Stomach (tissue), 9 donors: ENCODE data around the gene PCDH9. TPM values are rescaled to one million over a fixed set of nuclear protein-coding genes. Genes with fewer than 3 reads are reported as not detected.

Experiments
- DNase-seq, 2 donors: peaks; one replicate each; pipeline versions ENCODE4 v3.0.0 to v3.0.0-alpha.2; 2013 to 2019
- H3K27ac ChIP-seq, 5 donors: fragments of 200-600 bp in 4 of 5; sonication (generic) in 4 of 5; one replicate each; pipeline ENCODE4 v1.5.1; 2013 to 2019; ENCODE audit warnings: mild to moderate bottlenecking in 1 of 5, moderate library complexity in 1 of 5
- H3K27me3 ChIP-seq, 3 donors: fragments of 200-600 bp; sonication (generic); one replicate each; pipeline ENCODE4 v1.5.1; 2017 to 2019; ENCODE audit warnings: mixed run types in 1 of 3
- H3K36me3 ChIP-seq, 4 donors: fragments of 200-600 bp; sonication (generic); 1 replicate in 3 of 4; 2 replicates in 1 of 4; pipeline ENCODE4 v1.5.1; 2016 to 2019
- H3K4me1 ChIP-seq, 4 donors: fragments of 200-600 bp; sonication (generic); one replicate each; pipeline ENCODE4 v1.5.1; 2016 to 2019
- H3K4me3 ChIP-seq, 4 donors: fragments of 200-600 bp; sonication (generic) in 3 of 4; one replicate each; pipeline ENCODE4 v1.5.1; 2016 to 2019; ENCODE audit warnings: mild to moderate bottlenecking in 1 of 4
- H3K9me3 ChIP-seq, 4 donors: fragments of 200-600 bp; sonication (generic); one replicate each; pipeline ENCODE4 v1.5.1; 2016 to 2019
- EP300 ChIP-seq: sonication (generic); formaldehyde crosslinking; IDR thresholded peaks from one replicate; pipeline ENCODE4 v1.6.1; 2017; ENCODE audit warnings: antibody characterized with exemption
- POLR2A ChIP-seq, 4 donors: fragments of 450-650 bp; IDR thresholded peaks; one replicate each; pipeline ENCODE4 v1.6.1; 2016; ENCODE audit warnings: antibody characterized with exemption in 4 of 4, control low read depth in 2 of 4, mild to moderate bottlenecking in 1 of 4, moderate library complexity in 1 of 4
- POLR2AphosphoS5 ChIP-seq, 3 donors: sonication (generic); formaldehyde crosslinking; IDR thresholded peaks; one replicate each; pipeline ENCODE4 v1.6.1; 2016; ENCODE audit warnings: antibody characterized with exemption in 3 of 3
- WGBS, 5 donors: extraction: QIAGEN DNeasy Blood & Tissue Kit in 3 of 5; methylation state at CpG; one replicate each; pipeline versions ENCODE4 v1.1.5 to v1.1.7; 2013 to 2018; 5-methylcytosine and 5-hydroxymethylcytosine counted together
- intact Hi-C: fragments of 100-400 bp; cut with DNase I; formaldehyde crosslinking; loops from one replicate; pipeline ENCODE4 v1.15.1; 2023; ENCODE audit warnings: low total_unique reads
- polyA plus RNA-seq, 3 donors: library from polyadenylated mRNA; stranded (reverse); fragments of 200-250 nt; gene quantifications; one replicate each; pipeline ENCODE4 v1.2.3, GENCODE V29; 2013
- total RNA-seq, 5 donors: library from RNA; depleted of rRNA; stranded (reverse); fragments of >200 nt; gene quantifications; one replicate each; pipeline versions ENCODE4 v1.1.0 to v1.2.3, GENCODE V29; 2014 to 2016
- TF ChIP-seq, protein P1 (sequence below), 7 experiments: fragments of 450-650 bp in 4 of 7; fragments of 200-600 bp in 3 of 7; sonication (generic) in 3 of 7; IDR thresholded peaks; one replicate each; pipeline ENCODE4 v1.5.1; 2016 to 2019; ENCODE audit warnings: antibody characterized with exemption in 7 of 7, control low read depth in 2 of 7, mild to moderate bottlenecking in 1 of 7
- donor health status: healthy with polysubstance abuse.
- donor health status: Bipolar disorder and iron deficiency.
- donor health status: healthy.

PCDH9 gene
- total and polyA plus RNA-seq, 8 donors = 0.40 to 36.2 (median 3.7) TPM

- DNase-seq = no peak
- Histone ChIP-seq H3K27me3 (no peaks in the 10 kb centered on the region), H3K9me3 (no peaks in the 10 kb centered on the region), H3K27ac (no peak overlapping the region), H3K36me3 (no peaks in the 10 kb centered on the region), H3K4me1 (no peaks in the 10 kb centered on the region), H3K4me3 (no peak overlapping the region)
- TF ChIP-seq, protein P1, sequence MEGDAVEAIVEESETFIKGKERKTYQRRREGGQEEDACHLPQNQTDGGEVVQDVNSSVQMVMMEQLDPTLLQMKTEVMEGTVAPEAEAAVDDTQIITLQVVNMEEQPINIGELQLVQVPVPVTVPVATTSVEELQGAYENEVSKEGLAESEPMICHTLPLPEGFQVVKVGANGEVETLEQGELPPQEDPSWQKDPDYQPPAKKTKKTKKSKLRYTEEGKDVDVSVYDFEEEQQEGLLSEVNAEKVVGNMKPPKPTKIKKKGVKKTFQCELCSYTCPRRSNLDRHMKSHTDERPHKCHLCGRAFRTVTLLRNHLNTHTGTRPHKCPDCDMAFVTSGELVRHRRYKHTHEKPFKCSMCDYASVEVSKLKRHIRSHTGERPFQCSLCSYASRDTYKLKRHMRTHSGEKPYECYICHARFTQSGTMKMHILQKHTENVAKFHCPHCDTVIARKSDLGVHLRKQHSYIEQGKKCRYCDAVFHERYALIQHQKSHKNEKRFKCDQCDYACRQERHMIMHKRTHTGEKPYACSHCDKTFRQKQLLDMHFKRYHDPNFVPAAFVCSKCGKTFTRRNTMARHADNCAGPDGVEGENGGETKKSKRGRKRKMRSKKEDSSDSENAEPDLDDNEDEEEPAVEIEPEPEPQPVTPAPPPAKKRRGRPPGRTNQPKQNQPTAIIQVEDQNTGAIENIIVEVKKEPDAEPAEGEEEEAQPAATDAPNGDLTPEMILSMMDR (IDR thresholded peaks at IDR 0.05) = no peak
- no peak for TF ChIP-seq POLR2AphosphoS5 (IDR thresholded peaks at IDR 0.05)
- no peak for TF ChIP-seq EP300
- intact Hi-C loops = no loop called here
- 35 to 66% (median 51%) methylated on average over 1 of the region's 1 CpG for WGBS, 5 donors
Observed at GRCh38 chr13:66443926-66444325, 786.2 kb downstream of the PCDH9 start.

GRCh38 chr13:66440938-66441337 is 789.2 kb downstream of the PCDH9 start:
- TF ChIP-seq POLR2A (IDR thresholded peaks at IDR 0.05) (no peak), POLR2AphosphoS5 (IDR thresholded peaks at IDR 0.05) (no peak), EP300 (no peak)
- TF ChIP-seq, protein P1 (IDR thresholded peaks at IDR 0.05) = no peak
- Histone ChIP-seq H3K27me3 (no peaks in the 10 kb centered on the region), H3K27ac (no peak overlapping the region), H3K36me3 (no peaks in the 10 kb centered on the region), H3K4me1 (no peaks in the 10 kb centered on the region), H3K9me3 (peaks cover 0 to 6% (median 2%) of the 10 kb centered on the region in 4 donors), H3K4me3 (no peak overlapping the region)
- 87 to 96% (median 92%) methylated on average over 3 of the region's 3 CpGs for WGBS, 5 donors
- intact Hi-C loops = no loop called here
- no peak for DNase-seq

GRCh38 chr13:66430728-66431127 is 799.4 kb downstream of the PCDH9 start:
- H3K4me3 ChIP-seq = no peak overlapping the region
- TF ChIP-seq, protein P1 (IDR thresholded peaks at IDR 0.05) = no peak
- no peak for TF ChIP-seq EP300
- TF ChIP-seq POLR2AphosphoS5 (IDR thresholded peaks at IDR 0.05) = no peak
- no peak for TF ChIP-seq POLR2A (IDR thresholded peaks at IDR 0.05)
- no peaks in the 10 kb centered on the region for H3K36me3 ChIP-seq
- no peaks in the 10 kb centered on the region for H3K4me1 ChIP-seq
- no peak overlapping the region for H3K27ac ChIP-seq
- no peak for DNase-seq
- no peaks in the 10 kb centered on the region for H3K9me3 ChIP-seq
- intact Hi-C loops = no loop called here
- no peaks in the 10 kb centered on the region for H3K27me3 ChIP-seq

- H3K27ac ChIP-seq = no peak overlapping the region
- H3K9me3 ChIP-seq = no peaks in the 10 kb centered on the region
- intact Hi-C loops = no loop called here
- H3K27me3 ChIP-seq = no peaks in the 10 kb centered on the region
- TF ChIP-seq POLR2A (IDR thresholded peaks at IDR 0.05) = no peak
- no peak for TF ChIP-seq EP300
- TF ChIP-seq, protein P1 (IDR thresholded peaks at IDR 0.05) = no peak
- TF ChIP-seq POLR2AphosphoS5 (IDR thresholded peaks at IDR 0.05) = no peak
- H3K4me1 ChIP-seq = no peaks in the 10 kb centered on the region
- H3K4me3 ChIP-seq = no peak overlapping the region
- no peak for DNase-seq
- no peaks in the 10 kb centered on the region for H3K36me3 ChIP-seq
Observed at GRCh38 chr13:66430269-66430668, 799.9 kb downstream of the PCDH9 start.

GRCh38 chr13:66429156-66429555 is 801.0 kb downstream of the PCDH9 start:
- H3K9me3 ChIP-seq = no peaks in the 10 kb centered on the region
- no peaks in the 10 kb centered on the region for H3K4me1 ChIP-seq
- no peak overlapping the region for H3K27ac ChIP-seq
- no peaks in the 10 kb centered on the region for H3K27me3 ChIP-seq
- no peaks in the 10 kb centered on the region for H3K36me3 ChIP-seq
- intact Hi-C loops = no loop called here
- H3K4me3 ChIP-seq = no peak overlapping the region
- no peak for DNase-seq
- TF ChIP-seq EP300 = no peak
- TF ChIP-seq POLR2AphosphoS5 (IDR thresholded peaks at IDR 0.05) = no peak
- TF ChIP-seq, protein P1 (IDR thresholded peaks at IDR 0.05) = no peak
- no peak for TF ChIP-seq POLR2A (IDR thresholded peaks at IDR 0.05)
